H9 (cell line): Measurements from ENCODE around the gene THEMIS. TPM values are rescaled to one million over a fixed set of nuclear protein-coding genes. Genes with fewer than 3 reads are reported as not detected.

ENCODE experiments used
- DNase-seq: peaks from one replicate; pipeline ENCODE4 v3.0.0-alpha.2; 2017
- H2AFZ ChIP-seq: one replicate; pipeline ENCODE4 v1.6.1; 2013; ENCODE audit warnings: mild to moderate bottlenecking, low read length, control low read depth, moderate library complexity
- H2AK5ac ChIP-seq: 2 replicates; pipeline ENCODE4 v1.6.1; 2013; ENCODE audit warnings: low read length, control low read depth, mixed read lengths; ENCODE audit not compliant: insufficient read length
- H2BK120ac ChIP-seq: one replicate; pipeline ENCODE4 v1.6.1; 2013; ENCODE audit warnings: low read depth, mild to moderate bottlenecking, low read length, control low read depth, inconsistent platforms; ENCODE audit not compliant: poor library complexity, severe bottlenecking
- H2BK12ac ChIP-seq: 2 replicates; pipeline ENCODE4 v1.6.1; 2013; ENCODE audit warnings: low read length, control low read depth, mixed read lengths, low read depth; ENCODE audit not compliant: insufficient read length
- H2BK15ac ChIP-seq: 2 replicates; pipeline ENCODE4 v1.6.1; 2013; ENCODE audit warnings: low read depth, low read length, control low read depth
- H2BK20ac ChIP-seq: one replicate; pipeline ENCODE4 v1.6.1; 2013; ENCODE audit warnings: low read depth, mild to moderate bottlenecking, low read length, control low read depth, inconsistent platforms; ENCODE audit not compliant: poor library complexity, severe bottlenecking
- H2BK5ac ChIP-seq: 2 replicates; pipeline ENCODE4 v1.6.1; 2013; ENCODE audit warnings: low read length, control low read depth, mixed read lengths; ENCODE audit not compliant: insufficient read length
- H3K14ac ChIP-seq: 2 replicates; pipeline ENCODE4 v1.6.1; 2013; ENCODE audit warnings: low read length, control low read depth; ENCODE audit not compliant: insufficient read depth
- H3K18ac ChIP-seq: 2 replicates; pipeline ENCODE4 v1.6.1; 2013; ENCODE audit warnings: low read depth, mild to moderate bottlenecking, mixed read lengths, low read length, control low read depth; ENCODE audit not compliant: insufficient read length
- H3K23ac ChIP-seq: 2 replicates; pipeline ENCODE4 v1.6.1; 2013; ENCODE audit warnings: low read length, control low read depth, mixed read lengths, low read depth; ENCODE audit not compliant: insufficient read length
- H3K23me2 ChIP-seq: 2 replicates; pipeline ENCODE4 v1.6.1; 2013; ENCODE audit warnings: low read depth, mild to moderate bottlenecking, mixed read lengths, low read length, control low read depth; ENCODE audit not compliant: insufficient read length, poor library complexity, severe bottlenecking
- H3K27ac ChIP-seq: 2 replicates; pipeline ENCODE4 v1.5.1; 2013; ENCODE audit warnings: low read length, control low read depth, mixed read lengths, low read depth; ENCODE audit not compliant: insufficient read length
- H3K27me3 ChIP-seq: 2 replicates; pipeline ENCODE4 v1.6.1; 2013; ENCODE audit warnings: low read length, control low read depth, inconsistent platforms; ENCODE audit not compliant: insufficient read depth
- H3K4ac ChIP-seq: 2 replicates; pipeline ENCODE4 v1.6.1; 2013; ENCODE audit warnings: low read depth, mild to moderate bottlenecking, control low read depth, inconsistent platforms, low read length, moderate library complexity
- H3K4me1 ChIP-seq: 2 replicates; pipeline ENCODE4 v1.6.1; 2013; ENCODE audit warnings: low read length, control low read depth, inconsistent platforms; ENCODE audit not compliant: insufficient read depth
- H3K4me2 ChIP-seq: 2 replicates; pipeline ENCODE4 v1.6.1; 2013; ENCODE audit warnings: low read length, control low read depth, mixed read lengths; ENCODE audit not compliant: insufficient read length, insufficient read depth
- H3K56ac ChIP-seq: 2 replicates; pipeline ENCODE4 v1.6.1; 2013; ENCODE audit warnings: low read depth, mild to moderate bottlenecking, mixed read lengths, low read length, control low read depth; ENCODE audit not compliant: insufficient read length
- H3K79me1 ChIP-seq: 2 replicates; pipeline ENCODE4 v1.6.1; 2013; ENCODE audit warnings: low read depth, mild to moderate bottlenecking, moderate library complexity, low read length, control low read depth, inconsistent platforms; ENCODE audit not compliant: insufficient read depth, poor library complexity, severe bottlenecking
- H3K79me2 ChIP-seq: 2 replicates; pipeline ENCODE4 v1.6.1; 2013; ENCODE audit warnings: low read length, control low read depth, inconsistent platforms; ENCODE audit not compliant: insufficient read depth
- H3K9ac ChIP-seq: 2 replicates; pipeline ENCODE4 v1.6.1; 2013; ENCODE audit warnings: low read length, control low read depth, mixed read lengths; ENCODE audit not compliant: insufficient read length; ENCODE audit errors: extremely low read depth
- H3K9me3 ChIP-seq: one replicate; pipeline ENCODE4 v1.6.1; 2013; ENCODE audit warnings: low read depth, low read length, inconsistent platforms; ENCODE audit not compliant: control insufficient read depth
- H3T11ph ChIP-seq: one replicate; pipeline ENCODE4 v1.6.1; 2013; ENCODE audit warnings: mild to moderate bottlenecking, low read length, control low read depth, inconsistent platforms
- H4K20me1 ChIP-seq: one replicate; pipeline ENCODE4 v1.6.1; 2013; ENCODE audit not compliant: control insufficient read depth, insufficient read length, insufficient read depth
- H4K5ac ChIP-seq: 2 replicates; pipeline ENCODE4 v1.6.1; 2013; ENCODE audit warnings: low read depth, mild to moderate bottlenecking, mixed read lengths, low read length, control low read depth; ENCODE audit not compliant: insufficient read length
- H4K8ac ChIP-seq: replicated peaks from 2 replicates; pipeline ENCODE4 v1.6.1; 2013; ENCODE audit warnings: low read length, control low read depth, mixed read lengths, low read depth; ENCODE audit not compliant: insufficient read length
- H4K91ac ChIP-seq: 2 replicates; pipeline ENCODE4 v1.6.1; 2013; ENCODE audit warnings: low read depth, mild to moderate bottlenecking, moderate library complexity, mixed read lengths, low read length, control low read depth; ENCODE audit not compliant: insufficient read length
- H3K27ac Mint-ChIP-seq, 3 experiments: 2 replicates in 2 of 3; 3 replicates in 1 of 3; pipeline ENCODE4 v1.8.0; 2020 to 2021; ENCODE audit warnings: mixed read lengths in 3 of 3, mild to moderate bottlenecking in 1 of 3, moderate library complexity in 1 of 3
- H3K27me3 Mint-ChIP-seq: 2 replicates; pipeline ENCODE4 v1.8.0; 2021; ENCODE audit warnings: low read depth, mild to moderate bottlenecking, moderate library complexity, mixed read lengths
- H3K36me3 Mint-ChIP-seq, 3 experiments: 2 replicates in 2 of 3; 3 replicates in 1 of 3; pipeline ENCODE4 v1.8.0; 2020 to 2021; ENCODE audit warnings: low read depth in 3 of 3, mixed read lengths in 3 of 3; ENCODE audit not compliant: insufficient read depth in 1 of 3
- H3K4me1 Mint-ChIP-seq, 2 experiments: 2 replicates each; pipeline ENCODE4 v1.8.0; 2020; ENCODE audit warnings: mixed read lengths in 2 of 2
- H3K4me3 Mint-ChIP-seq, 2 experiments: 2 replicates in 1 of 2; 3 replicates in 1 of 2; pipeline ENCODE4 v1.8.0; 2020 to 2021; ENCODE audit warnings: mild to moderate bottlenecking in 2 of 2, mixed read lengths in 2 of 2, moderate library complexity in 1 of 2
- H3K9me3 Mint-ChIP-seq, 2 experiments: 2 replicates in 1 of 2; 3 replicates in 1 of 2; pipeline ENCODE4 v1.8.0; 2020; ENCODE audit warnings: mild to moderate bottlenecking in 2 of 2, mixed read lengths in 2 of 2, moderate library complexity in 1 of 2
- WGBS: extraction: QIAGEN DNeasy Blood & Tissue Kit; methylation state at CpG from one replicate; pipeline ENCODE4 v1.1.7; 2013; ENCODE audit warnings: missing lambda C conversion rate, low lambda C conversion rate, mixed read lengths; ENCODE audit not compliant: insufficient read length; ENCODE audit errors: extremely low coverage; 5-methylcytosine and 5-hydroxymethylcytosine counted together
- total RNA-seq: library from RNA; stranded (reverse); gene quantifications from 2 replicates; pipeline ENCODE4 v1.2.1, GENCODE V29; 2021
- TF ChIP-seq, protein P1 (sequence below): fragments of 200-600 bp; sonication (generic); conservative IDR thresholded peaks from 3 replicates; pipeline ENCODE4 v1.8.0; 2021; ENCODE audit warnings: antibody characterized with exemption, mild to moderate bottlenecking

Gene THEMIS
- total RNA-seq, 1 experiment from 2014 or later = not detected

DNA sequence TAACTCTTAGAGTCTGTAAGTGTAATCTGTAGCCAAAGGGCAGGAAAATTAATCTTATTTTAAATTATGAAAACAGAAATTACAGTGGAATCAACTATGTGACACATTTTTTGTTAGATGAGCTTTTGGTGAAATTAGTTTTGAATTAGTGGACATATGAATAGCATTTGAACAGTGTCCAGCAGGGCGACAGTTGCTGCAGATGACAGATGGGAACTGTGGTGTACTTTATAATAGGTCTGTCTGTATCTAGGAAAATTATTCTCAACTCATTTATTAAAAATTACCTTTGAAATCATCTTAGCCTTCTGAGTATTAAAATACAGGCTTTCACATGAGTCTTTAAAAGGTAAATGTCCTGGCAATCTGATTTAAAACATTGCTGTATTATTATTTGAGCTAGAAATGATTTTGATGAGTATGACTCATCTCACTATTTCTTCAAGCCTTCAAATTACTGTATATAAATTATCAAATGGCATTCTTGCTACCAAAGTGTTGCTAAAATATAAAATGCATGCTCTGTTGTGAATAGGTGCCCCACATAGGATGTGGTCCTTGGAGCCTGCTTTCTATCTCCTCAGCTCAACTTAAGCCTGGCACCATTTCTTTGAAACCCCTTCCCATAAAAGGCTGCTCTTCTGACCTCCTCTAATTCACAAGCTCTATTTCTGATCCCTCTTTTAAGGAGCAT is 173.5 kb downstream of the THEMIS start:
- TF ChIP-seq, protein P1, sequence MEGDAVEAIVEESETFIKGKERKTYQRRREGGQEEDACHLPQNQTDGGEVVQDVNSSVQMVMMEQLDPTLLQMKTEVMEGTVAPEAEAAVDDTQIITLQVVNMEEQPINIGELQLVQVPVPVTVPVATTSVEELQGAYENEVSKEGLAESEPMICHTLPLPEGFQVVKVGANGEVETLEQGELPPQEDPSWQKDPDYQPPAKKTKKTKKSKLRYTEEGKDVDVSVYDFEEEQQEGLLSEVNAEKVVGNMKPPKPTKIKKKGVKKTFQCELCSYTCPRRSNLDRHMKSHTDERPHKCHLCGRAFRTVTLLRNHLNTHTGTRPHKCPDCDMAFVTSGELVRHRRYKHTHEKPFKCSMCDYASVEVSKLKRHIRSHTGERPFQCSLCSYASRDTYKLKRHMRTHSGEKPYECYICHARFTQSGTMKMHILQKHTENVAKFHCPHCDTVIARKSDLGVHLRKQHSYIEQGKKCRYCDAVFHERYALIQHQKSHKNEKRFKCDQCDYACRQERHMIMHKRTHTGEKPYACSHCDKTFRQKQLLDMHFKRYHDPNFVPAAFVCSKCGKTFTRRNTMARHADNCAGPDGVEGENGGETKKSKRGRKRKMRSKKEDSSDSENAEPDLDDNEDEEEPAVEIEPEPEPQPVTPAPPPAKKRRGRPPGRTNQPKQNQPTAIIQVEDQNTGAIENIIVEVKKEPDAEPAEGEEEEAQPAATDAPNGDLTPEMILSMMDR = no peak
- Histone ChIP-seq H3K4ac (no peak overlapping the region), H4K5ac (no peak overlapping the region), H4K8ac (no peak overlapping the region), H3K14ac (no peak overlapping the region), H2BK12ac (no peak overlapping the region), H3K9me3 (no peaks in the 10 kb centered on the region), H4K20me1 (no peaks in the 10 kb centered on the region), H2BK5ac (no peak overlapping the region), H3K9ac (no peak overlapping the region), H3K4me1 (0 out of 2 replicates have a peak, but pooled peaks cover 4% of the 10 kb centered on the region), H3T11ph (no peak overlapping the region), H4K91ac (no peak overlapping the region), H3K79me2 (no peaks in the 10 kb centered on the region), H3K79me1 (no peaks in the 10 kb centered on the region), H3K56ac (no peak overlapping the region), H3K27me3 (no peaks in the 10 kb centered on the region), H3K23me2 (no peaks in the 10 kb centered on the region), H2BK120ac (no peak overlapping the region), H2AFZ (no peak overlapping the region), H3K27ac (no peak overlapping the region), H2AK5ac (no peak overlapping the region), H2BK20ac (no peak overlapping the region), H3K18ac (no peak overlapping the region), H2BK15ac (no peak overlapping the region), H3K4me2 (no peak overlapping the region), H3K23ac (no peak overlapping the region)
- Mint-ChIP-seq H3K36me3 (no peaks in the 10 kb centered on the region), H3K4me3 (no peak overlapping the region), H3K4me1 (peaks cover 4 to 7% of the 10 kb centered on the region in 2 experiments), H3K9me3 (no peaks in the 10 kb centered on the region), H3K27ac (no peak overlapping the region), H3K27me3 (peaks cover 2% of the 10 kb centered on the region)
- no CpG with 5 or more reads among the region's 1 CpG for WGBS
- DNase-seq = no peak
